GM23248 (cell line): ENCODE results near the gene DHRS7B. TPM values are rescaled to one million over a fixed set of nuclear protein-coding genes. Genes with fewer than 3 reads are reported as not detected.

Experiments
- DNase-seq: peaks from one replicate; pipeline ENCODE4 v3.0.0-alpha.2; 2015
- H2AFZ ChIP-seq: fragments of 200-600 bp; sonication (generic); 2 replicates; pipeline ENCODE4 v1.6.1; 2016; ENCODE audit warnings: antibody characterized with exemption
- H3F3A ChIP-seq: fragments of 200-600 bp; sonication (generic); 2 replicates; pipeline ENCODE4 v1.6.1; 2016; ENCODE audit warnings: mild to moderate bottlenecking, antibody characterized with exemption, mixed run types; ENCODE audit not compliant: insufficient read depth
- H3K27ac ChIP-seq: fragments of 200-600 bp; sonication (generic); 2 replicates; pipeline ENCODE4 v1.5.1; 2016; ENCODE audit warnings: mild to moderate bottlenecking
- H3K27me3 ChIP-seq: fragments of 200-600 bp; sonication (generic); replicated peaks from 2 replicates; pipeline ENCODE4 v1.6.1; 2016; ENCODE audit warnings: mild to moderate bottlenecking; ENCODE audit not compliant: insufficient read depth
- H3K36me3 ChIP-seq: fragments of 200-600 bp; sonication (generic); 2 replicates; pipeline ENCODE4 v1.6.1; 2016; ENCODE audit warnings: low read depth, mild to moderate bottlenecking
- H3K4me1 ChIP-seq: fragments of 200-600 bp; sonication (generic); 2 replicates; pipeline ENCODE4 v1.6.1; 2016; ENCODE audit warnings: mild to moderate bottlenecking; ENCODE audit not compliant: insufficient read depth
- H3K4me2 ChIP-seq: fragments of 200-600 bp; sonication (generic); one replicate; pipeline ENCODE4 v1.6.1; 2016; ENCODE audit warnings: mild to moderate bottlenecking; ENCODE audit not compliant: unreplicated experiment
- H3K4me3 ChIP-seq: fragments of 200-600 bp; sonication (generic); 2 replicates; pipeline ENCODE4 v1.5.1; 2016; ENCODE audit warnings: mild to moderate bottlenecking
- H3K79me2 ChIP-seq: fragments of 200-600 bp; sonication (generic); 2 replicates; pipeline ENCODE4 v1.6.1; 2016; ENCODE audit warnings: mild to moderate bottlenecking; ENCODE audit not compliant: insufficient read depth
- H3K9ac ChIP-seq: fragments of 200-600 bp; sonication (generic); 2 replicates; pipeline ENCODE4 v1.6.1; 2016; ENCODE audit warnings: mild to moderate bottlenecking
- H3K9me2 ChIP-seq: fragments of 200-600 bp; sonication (generic); 2 replicates; pipeline ENCODE4 v1.6.1; 2016; ENCODE audit warnings: mixed run types, mild to moderate bottlenecking, moderate library complexity; ENCODE audit not compliant: insufficient read depth
- H3K9me3 ChIP-seq: fragments of 200-600 bp; sonication (generic); one replicate; pipeline ENCODE4 v1.6.1; 2017; ENCODE audit warnings: low read depth
- H4K20me1 ChIP-seq: fragments of 200-600 bp; sonication (generic); 2 replicates; pipeline ENCODE4 v1.6.0; 2016; ENCODE audit not compliant: insufficient read depth
- EZH2 ChIP-seq: fragments of 200-600 bp; sonication (generic); IDR thresholded peaks from 2 replicates; pipeline ENCODE4 v1.6.1; 2018; ENCODE audit warnings: antibody characterized with exemption, mild to moderate bottlenecking; ENCODE audit not compliant: insufficient read depth, poor library complexity, severe bottlenecking
- EZH2phosphoT487 ChIP-seq: fragments of 200-600 bp; sonication (generic); IDR thresholded peaks from 2 replicates; pipeline ENCODE4 v1.6.1; 2018; ENCODE audit warnings: antibody characterized with exemption, moderate library complexity, mild to moderate bottlenecking, low read depth; ENCODE audit not compliant: insufficient read depth
- WGBS, 2 experiments: methylation state at CpG; one replicate each; pipeline ENCODE4 v1.1.6; 2015 to 2017; ENCODE audit warnings: low lambda C conversion rate in 2 of 2, low coverage in 1 of 2; ENCODE audit errors: missing lambda C conversion rate in 2 of 2; 5-methylcytosine and 5-hydroxymethylcytosine counted together
- in situ Hi-C: fragments of 300-500 bp; cut with MboI; formaldehyde crosslinking; loops from 2 replicates; pipeline ENCODE4 v1.15.0; 2020
- polyA plus RNA-seq: library from polyadenylated mRNA; unstranded; fragments of >200 nt; fragmentation: Nextera tagmentation; extraction: Ambion mirVana; gene quantifications from 2 replicates; pipeline ENCODE4 v1.2.1, GENCODE V29; 2016
- total RNA-seq: library from RNA; depleted of rRNA; stranded (reverse); fragments of >200 nt; shearing (Covaris generic); gene quantifications from 2 replicates; pipeline ENCODE4 v1.2.3, GENCODE V29; 2014

Gene DHRS7B
- total and polyA plus RNA-seq, 2 experiments from 2014 or later = 34.7 to 36.9 TPM

GRCh38 chr17:21129023-21129681 lies 2.4 kb downstream of the DHRS7B start:
- H3K9me3 ChIP-seq = no peaks in the 10 kb centered on the region
- no peak overlapping the region for H2AFZ ChIP-seq
- peaks cover 62% of the 10 kb centered on the region for H3K79me2 ChIP-seq
- DNase-seq = peak; percentile 84
- TF ChIP-seq EZH2 (no peak), EZH2phosphoT487 (no peak)
- no peaks in the 10 kb centered on the region for H4K20me1 ChIP-seq
- no peak overlapping the region for H3K27ac ChIP-seq
- H3K4me1 ChIP-seq = peaks cover 3% of the 10 kb centered on the region; the same call in 1 of the 2 replicates
- WGBS, 2 experiments = 57 to 58% methylated on average over 9 of the region's 9 CpGs
- H3K9ac ChIP-seq = no peak overlapping the region
- H3K4me3 ChIP-seq = no peak overlapping the region
- H3K27me3 ChIP-seq = no peaks in the 10 kb centered on the region
- H3K36me3 ChIP-seq = no peaks in the 10 kb centered on the region
- no peaks in the 10 kb centered on the region for H3F3A ChIP-seq
- no peak overlapping the region for H3K4me2 ChIP-seq
- H3K9me2 ChIP-seq = no peaks in the 10 kb centered on the region
- in situ Hi-C loops = loop anchor here (10.0 kb wide), 1 partner anchor 136 kb away; no protein-coding TSS in a partner anchor

- WGBS, 2 experiments = 65 to 88% methylated on average over 4 of the region's 4 CpGs
- no peak overlapping the region for H3K4me3 ChIP-seq
- H3K27ac ChIP-seq = no peak overlapping the region
- TF ChIP-seq EZH2 (no peak), EZH2phosphoT487 (no peak)
- no peaks in the 10 kb centered on the region for H4K20me1 ChIP-seq
- H3K4me1 ChIP-seq = peaks cover 3% of the 10 kb centered on the region; the same call in 1 of the 2 replicates
- no peaks in the 10 kb centered on the region for H3F3A ChIP-seq
- H3K36me3 ChIP-seq = no peaks in the 10 kb centered on the region
- H2AFZ ChIP-seq = no peak overlapping the region
- H3K9me2 ChIP-seq = no peaks in the 10 kb centered on the region
- H3K9ac ChIP-seq = 0 out of 2 replicates have a peak overlapping the region, but pooled peaks have one; percentile 5
- H3K79me2 ChIP-seq = peaks cover 79% of the 10 kb centered on the region
- no peak overlapping the region for H3K4me2 ChIP-seq
- DNase-seq = no peak
- no peaks in the 10 kb centered on the region for H3K9me3 ChIP-seq
- in situ Hi-C loops = no loop called here
- H3K27me3 ChIP-seq = no peaks in the 10 kb centered on the region
These were observed 4.4 kb downstream of the DHRS7B start for GRCh38 chr17:21131137-21131536.

GRCh38 chr17:21132428-21132827 lies 5.7 kb downstream of the DHRS7B start:
- no peak overlapping the region for H3K27ac ChIP-seq
- peaks cover 87% of the 10 kb centered on the region for H3K79me2 ChIP-seq
- TF ChIP-seq EZH2 = no peak
- no peak for TF ChIP-seq EZH2phosphoT487
- in situ Hi-C loops = no loop called here
- H3K4me3 ChIP-seq = no peak overlapping the region
- no peaks in the 10 kb centered on the region for H3K27me3 ChIP-seq
- peaks cover 3% of the 10 kb centered on the region; the same call in 1 of the 2 replicates for H3K4me1 ChIP-seq
- H3K36me3 ChIP-seq = no peaks in the 10 kb centered on the region
- no peak overlapping the region for H2AFZ ChIP-seq
- 92 to 94% methylated on average over 1 of the region's 1 CpG for WGBS, 2 experiments
- H3K4me2 ChIP-seq = no peak overlapping the region
- no peaks in the 10 kb centered on the region for H3K9me3 ChIP-seq
- H3F3A ChIP-seq = no peaks in the 10 kb centered on the region
- H4K20me1 ChIP-seq = no peaks in the 10 kb centered on the region
- no peak overlapping the region for H3K9ac ChIP-seq
- no peaks in the 10 kb centered on the region for H3K9me2 ChIP-seq
- peak; percentile 13 for DNase-seq

DNA sequence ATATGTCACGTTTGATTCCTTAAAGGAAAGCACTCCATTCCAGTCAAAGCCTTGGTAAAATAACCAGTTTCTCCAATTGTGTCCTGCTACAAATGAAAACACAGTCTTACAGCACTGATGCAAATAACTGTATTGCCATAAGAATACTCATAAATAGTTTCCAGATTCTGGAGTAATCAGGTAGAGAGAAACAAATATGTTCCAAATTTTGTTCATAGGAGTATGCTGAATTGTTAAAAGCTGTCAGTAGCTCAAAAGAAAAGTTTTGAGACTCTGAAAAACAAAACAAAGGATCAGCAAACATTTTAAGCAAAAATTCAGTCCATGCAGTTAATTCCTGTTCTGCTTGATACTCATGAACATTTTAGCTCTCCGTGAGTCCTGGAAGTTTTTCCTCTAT lies 7.8 kb downstream of the DHRS7B start:
- H4K20me1 ChIP-seq = no peaks in the 10 kb centered on the region
- no peak for DNase-seq

More for the DNA sequence above, 7.8 kb downstream of the DHRS7B start:
- no peak overlapping the region for H3K4me3 ChIP-seq
- TF ChIP-seq EZH2phosphoT487 (no peak), EZH2 (no peak)
- H3F3A ChIP-seq = no peaks in the 10 kb centered on the region
- 90 to 100% methylated on average over 2 of the region's 2 CpGs for WGBS, 2 experiments
- no peak overlapping the region for H2AFZ ChIP-seq
- no peak overlapping the region for H3K27ac ChIP-seq
- in situ Hi-C loops = no loop called here
- H3K4me2 ChIP-seq = no peak overlapping the region
- no peaks in the 10 kb centered on the region for H3K9me3 ChIP-seq
- H3K36me3 ChIP-seq = no peaks in the 10 kb centered on the region
- H3K79me2 ChIP-seq = peaks cover 79% of the 10 kb centered on the region
- H3K9ac ChIP-seq = no peak overlapping the region
- no peaks in the 10 kb centered on the region for H3K27me3 ChIP-seq
- no peaks in the 10 kb centered on the region for H3K4me1 ChIP-seq
- no peaks in the 10 kb centered on the region for H3K9me2 ChIP-seq
